Measurements from ENCODE around the gene TSHZ3. TPM values are rescaled to one million over a fixed set of nuclear protein-coding genes. Genes with fewer than 3 reads are reported as not detected.

TSHZ3 gene
- total and polyA plus RNA-seq, 2 experiments from 2014 or later, result 19.6 to 24.0 TPM

DNA sequence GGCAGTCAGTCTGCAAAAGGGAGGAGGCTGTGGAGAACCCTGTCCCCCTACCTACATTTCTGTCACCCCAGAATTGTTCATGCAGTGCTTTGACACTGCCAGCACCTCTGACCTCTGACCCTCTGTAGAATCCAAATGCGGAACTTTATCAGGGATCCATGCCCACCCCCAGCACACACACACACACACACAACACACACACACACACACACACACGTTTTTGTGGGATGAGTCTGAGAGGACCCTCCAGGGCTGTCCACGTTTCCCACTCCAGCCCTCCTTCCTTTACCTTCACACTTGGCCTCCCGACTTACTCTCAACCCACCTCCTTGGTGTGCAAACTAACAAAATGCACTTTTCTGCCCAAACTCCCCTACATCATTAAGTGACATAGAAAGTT lies 42.3 kb upstream of the TSHZ3 start:
- in situ Hi-C loops (cut with MboI), result no loop called here
- no peaks in the 10 kb centered on the region for H3K79me2 ChIP-seq (ENCODE audit: insufficient read depth)
- no peaks in the 10 kb centered on the region for H3K36me3 ChIP-seq (ENCODE audit: low read depth)
- H3K9me2 ChIP-seq (ENCODE audit: insufficient read depth), result no peaks in the 10 kb centered on the region
- H3K4me3 ChIP-seq, result no peak overlapping the region
- no peak overlapping the region for H3K9ac ChIP-seq
- H3F3A ChIP-seq (ENCODE audit: insufficient read depth), result no peaks in the 10 kb centered on the region
- no peak overlapping the region for H3K4me2 ChIP-seq (ENCODE audit: unreplicated experiment)
- H3K27me3 ChIP-seq (replicated peaks; ENCODE audit: insufficient read depth), result peaks cover 18% of the 10 kb centered on the region
- H3K4me1 ChIP-seq (ENCODE audit: insufficient read depth), result 0 out of 2 replicates have a peak, but pooled peaks cover 4% of the 10 kb centered on the region
- no peak for DNase-seq
- no peak overlapping the region for H3K27ac ChIP-seq
- TF ChIP-seq EZH2phosphoT487 (IDR thresholded peaks at IDR 0.05; ENCODE audit: insufficient read depth, low read depth) (no peak), EZH2 (IDR thresholded peaks at IDR 0.05; ENCODE audit: insufficient read depth, poor library complexity, severe bottlenecking) (no peak)
- no peaks in the 10 kb centered on the region for H4K20me1 ChIP-seq (ENCODE audit: insufficient read depth)
- WGBS, 2 experiments (ENCODE audit: low coverage in 1 of 2, low lambda C conversion rate in 2 of 2, missing lambda C conversion rate in 2 of 2), result 66 to 81% methylated on average over 4 of the region's 4 CpGs
- no peaks in the 10 kb centered on the region for H3K9me3 ChIP-seq (ENCODE audit: low read depth)
- no peak overlapping the region for H2AFZ ChIP-seq

DNA sequence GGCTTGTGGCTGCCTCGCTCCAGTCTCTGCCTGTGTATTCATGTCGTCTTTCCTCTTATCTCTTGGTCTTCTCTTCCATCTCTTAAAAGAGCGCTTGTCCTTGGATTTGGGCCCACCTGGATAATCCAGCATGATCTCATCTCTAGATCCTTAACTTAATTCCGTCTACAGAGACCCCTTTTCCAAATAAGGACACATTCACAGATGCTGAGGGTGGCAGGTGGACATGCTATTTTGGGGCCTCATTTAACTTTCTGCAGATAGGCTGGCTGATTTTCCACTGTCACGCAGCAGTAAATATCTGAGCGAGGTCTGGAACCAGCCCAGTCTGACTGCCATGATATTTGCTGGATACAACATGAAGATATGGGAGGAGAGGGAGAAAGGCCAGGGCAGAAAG lies 41.5 kb upstream of the TSHZ3 start:
- Histone ChIP-seq H3K9me2 (ENCODE audit: insufficient read depth) (no peaks in the 10 kb centered on the region), H3K27me3 (replicated peaks; ENCODE audit: insufficient read depth) (peaks cover 23% of the 10 kb centered on the region), H3K4me3 (no peak overlapping the region), H3K36me3 (ENCODE audit: low read depth) (no peaks in the 10 kb centered on the region), H3F3A (ENCODE audit: insufficient read depth) (no peaks in the 10 kb centered on the region), H3K4me1 (ENCODE audit: insufficient read depth) (0 out of 2 replicates have a peak, but pooled peaks cover 4% of the 10 kb centered on the region), H3K27ac (no peak overlapping the region), H3K9ac (no peak overlapping the region), H3K9me3 (ENCODE audit: low read depth) (no peaks in the 10 kb centered on the region), H3K79me2 (ENCODE audit: insufficient read depth) (no peaks in the 10 kb centered on the region), H2AFZ (no peak overlapping the region), H3K4me2 (ENCODE audit: unreplicated experiment) (no peak overlapping the region), H4K20me1 (ENCODE audit: insufficient read depth) (no peaks in the 10 kb centered on the region)
- no peak for DNase-seq
- WGBS, 2 experiments (ENCODE audit: low coverage in 1 of 2, low lambda C conversion rate in 2 of 2, missing lambda C conversion rate in 2 of 2), result 80 to 85% methylated on average over 6 of the region's 6 CpGs
- in situ Hi-C loops (cut with MboI), result no loop called here
- TF ChIP-seq EZH2phosphoT487 (IDR thresholded peaks at IDR 0.05; ENCODE audit: insufficient read depth, low read depth) (no peak), EZH2 (IDR thresholded peaks at IDR 0.05; ENCODE audit: insufficient read depth, poor library complexity, severe bottlenecking) (no peak)

DNA sequence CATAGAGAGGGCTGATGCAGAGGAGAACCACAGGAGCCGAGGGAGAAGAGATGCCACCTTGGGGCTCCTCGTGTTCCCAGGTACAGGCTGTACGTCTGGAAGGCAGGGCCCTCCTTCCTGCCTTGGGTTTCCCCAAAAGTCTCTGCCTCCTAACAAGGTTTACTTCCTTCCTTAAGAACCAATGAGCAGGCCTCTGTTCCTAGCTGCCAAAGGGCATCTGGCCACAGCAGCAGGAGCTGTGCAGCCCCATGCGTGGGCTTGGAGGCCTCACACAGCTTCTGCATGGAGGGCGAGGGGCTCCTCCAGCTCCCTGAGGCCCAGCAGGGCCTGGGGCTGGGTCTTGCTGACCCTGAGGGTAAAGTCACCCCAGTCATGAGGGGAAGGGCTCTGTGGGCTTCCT lies 40.6 kb upstream of the TSHZ3 start:
- Histone ChIP-seq H3K79me2 (ENCODE audit: insufficient read depth) (no peaks in the 10 kb centered on the region), H3K36me3 (ENCODE audit: low read depth) (no peaks in the 10 kb centered on the region), H3K4me2 (ENCODE audit: unreplicated experiment) (no peak overlapping the region), H3K9me3 (ENCODE audit: low read depth) (no peaks in the 10 kb centered on the region), H3K27ac (no peak overlapping the region), H4K20me1 (ENCODE audit: insufficient read depth) (no peaks in the 10 kb centered on the region), H3K4me3 (no peak overlapping the region), H3K27me3 (replicated peaks; ENCODE audit: insufficient read depth) (peaks cover 16% of the 10 kb centered on the region), H3K4me1 (ENCODE audit: insufficient read depth) (no peaks in the 10 kb centered on the region), H2AFZ (no peak overlapping the region), H3K9me2 (ENCODE audit: insufficient read depth) (no peaks in the 10 kb centered on the region), H3K9ac (no peak overlapping the region), H3F3A (ENCODE audit: insufficient read depth) (no peaks in the 10 kb centered on the region)
- TF ChIP-seq EZH2 (IDR thresholded peaks at IDR 0.05; ENCODE audit: insufficient read depth, poor library complexity, severe bottlenecking) (no peak), EZH2phosphoT487 (IDR thresholded peaks at IDR 0.05; ENCODE audit: insufficient read depth, low read depth) (no peak)
- WGBS, 2 experiments (ENCODE audit: low coverage in 1 of 2, low lambda C conversion rate in 2 of 2, missing lambda C conversion rate in 2 of 2), result 82 to 83% methylated on average over 4 to 5 of the region's 5 CpGs
- in situ Hi-C loops (cut with MboI), result no loop called here
- DNase-seq, result no peak

DNA sequence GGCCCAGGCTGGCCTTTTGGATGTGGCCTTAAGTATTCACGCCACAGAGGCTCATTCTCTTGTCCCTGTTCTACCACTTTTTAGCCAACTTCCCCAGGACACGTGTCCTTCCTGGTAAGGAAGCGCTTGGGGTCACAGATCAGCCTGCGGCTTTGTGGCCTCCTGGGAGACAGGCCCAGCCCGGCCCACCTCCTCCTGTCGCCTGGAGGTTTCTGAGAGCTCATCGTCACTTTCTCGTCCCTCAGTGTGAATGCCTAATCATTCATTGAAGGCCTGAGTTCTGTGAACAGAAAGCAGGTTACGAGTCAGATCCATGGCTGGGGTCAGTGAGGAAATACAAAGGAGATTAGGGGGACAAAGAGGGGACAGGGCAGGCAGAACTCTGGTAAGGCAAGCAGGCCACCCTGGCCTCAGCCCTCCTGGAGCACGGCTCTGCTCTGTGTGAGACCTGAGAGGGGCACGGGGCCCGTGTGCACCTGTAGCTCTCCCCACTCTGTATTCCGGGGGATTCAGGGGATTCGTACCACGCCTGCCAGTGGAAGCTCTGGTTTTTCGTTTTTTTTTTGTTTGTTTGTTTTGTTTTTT lies 38.6 kb upstream of the TSHZ3 start:
- Histone ChIP-seq H3K79me2 (ENCODE audit: insufficient read depth) (no peaks in the 10 kb centered on the region), H2AFZ (no peak overlapping the region), H3K9ac (no peak overlapping the region), H3K4me2 (ENCODE audit: unreplicated experiment) (no peak overlapping the region), H3K36me3 (ENCODE audit: low read depth) (no peaks in the 10 kb centered on the region), H3K9me2 (ENCODE audit: insufficient read depth) (no peaks in the 10 kb centered on the region), H3K27ac (no peak overlapping the region), H3K4me1 (ENCODE audit: insufficient read depth) (no peaks in the 10 kb centered on the region), H3K4me3 (no peak overlapping the region), H3K9me3 (ENCODE audit: low read depth) (no peaks in the 10 kb centered on the region), H3F3A (ENCODE audit: insufficient read depth) (no peaks in the 10 kb centered on the region), H3K27me3 (replicated peaks; ENCODE audit: insufficient read depth) (peaks cover 21% of the 10 kb centered on the region), H4K20me1 (ENCODE audit: insufficient read depth) (0 out of 2 replicates have a peak, but pooled peaks cover 6% of the 10 kb centered on the region)
- in situ Hi-C loops (cut with MboI), result no loop called here
- DNase-seq, result no peak
- 88 to 91% methylated on average over 16 of the region's 16 CpGs for WGBS, 2 experiments (ENCODE audit: low coverage in 1 of 2, low lambda C conversion rate in 2 of 2, missing lambda C conversion rate in 2 of 2)
- TF ChIP-seq EZH2 (IDR thresholded peaks at IDR 0.05; ENCODE audit: insufficient read depth, poor library complexity, severe bottlenecking) (no peak), EZH2phosphoT487 (IDR thresholded peaks at IDR 0.05; ENCODE audit: insufficient read depth, low read depth) (no peak)

Data from GM23248 (cell line).